ENCODE results near the gene SPSB2.

DNA sequence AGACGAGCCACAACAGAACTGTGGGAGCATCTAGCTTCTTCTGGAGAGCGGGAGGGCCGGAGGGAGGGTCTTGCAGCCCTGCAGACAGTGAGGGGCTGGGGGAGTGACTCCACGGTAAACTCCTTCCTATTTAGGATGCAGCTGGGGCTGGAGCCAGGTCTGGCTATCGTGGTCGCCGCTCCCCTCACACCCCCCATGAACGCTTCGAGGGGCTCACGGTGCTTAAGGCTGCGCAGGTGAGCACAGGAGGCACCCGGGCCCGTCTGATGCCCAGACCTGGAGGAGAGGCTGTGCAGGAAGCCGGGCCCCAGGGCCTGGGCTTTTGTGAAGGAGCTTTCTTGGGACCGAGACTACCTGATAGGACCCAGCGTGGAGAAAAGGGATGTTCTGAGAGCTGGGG, 36.3 kb downstream of the SPSB2 start:
- TF ChIP-seq, protein P1, sequence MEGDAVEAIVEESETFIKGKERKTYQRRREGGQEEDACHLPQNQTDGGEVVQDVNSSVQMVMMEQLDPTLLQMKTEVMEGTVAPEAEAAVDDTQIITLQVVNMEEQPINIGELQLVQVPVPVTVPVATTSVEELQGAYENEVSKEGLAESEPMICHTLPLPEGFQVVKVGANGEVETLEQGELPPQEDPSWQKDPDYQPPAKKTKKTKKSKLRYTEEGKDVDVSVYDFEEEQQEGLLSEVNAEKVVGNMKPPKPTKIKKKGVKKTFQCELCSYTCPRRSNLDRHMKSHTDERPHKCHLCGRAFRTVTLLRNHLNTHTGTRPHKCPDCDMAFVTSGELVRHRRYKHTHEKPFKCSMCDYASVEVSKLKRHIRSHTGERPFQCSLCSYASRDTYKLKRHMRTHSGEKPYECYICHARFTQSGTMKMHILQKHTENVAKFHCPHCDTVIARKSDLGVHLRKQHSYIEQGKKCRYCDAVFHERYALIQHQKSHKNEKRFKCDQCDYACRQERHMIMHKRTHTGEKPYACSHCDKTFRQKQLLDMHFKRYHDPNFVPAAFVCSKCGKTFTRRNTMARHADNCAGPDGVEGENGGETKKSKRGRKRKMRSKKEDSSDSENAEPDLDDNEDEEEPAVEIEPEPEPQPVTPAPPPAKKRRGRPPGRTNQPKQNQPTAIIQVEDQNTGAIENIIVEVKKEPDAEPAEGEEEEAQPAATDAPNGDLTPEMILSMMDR (IDR thresholded peaks at IDR 0.05; ENCODE audit: low read length) = no peak
- TF ChIP-seq EZH2 (optimal IDR thresholded peaks at IDR 0.05; ENCODE audit: low read depth, low read length) = no peak
